K562 (cell line): ENCODE measurements around the gene CCNO. TPM values are rescaled to one million over a fixed set of nuclear protein-coding genes. Genes with fewer than 3 reads are reported as not detected.
A peak's percentile ranks its signal among the peaks of the same experiment; 100 is the strongest.

ENCODE experiments used
- ATAC-seq: fragments of 200-7000 bp; cut with Tn5 transposase; 3 replicates; pipeline ENCODE4 v1.9.1; 2020; ENCODE audit warnings: moderate library complexity
- BruUV-seq: library from RNA; stranded (reverse); fragments of 400-500 nt; replicated peaks from 2 replicates; lab custom pipeline; 2021; lab: Mats Ljungman, UMichigan
- CTCF ChIA-PET: fragments of 300-600 bp; formaldehyde crosslinking; extraction: SDS; loops from one replicate; lab custom pipeline; 2021; ENCODE audit warnings: low intra/inter-chr PET ratio; lab: Yijun Ruan, JAX
- POLR2A ChIA-PET: fragments of 300-600, 350-650 bp; sonication (Branson Sonifier 250); formaldehyde crosslinking; extraction: SDS; loops from one replicate; lab custom pipeline; 2021; ENCODE audit warnings: antibody characterized with exemption, inconsistent platforms; lab: Yijun Ruan, JAX
- DNase-seq, 4 experiments: peaks; one replicate each; pipeline versions ENCODE4 v3.0.0 to v3.0.0-alpha.2; 2011 to 2018; ENCODE audit warnings: low spot score in 3 of 4, mixed read lengths in 3 of 4; ENCODE audit errors: extremely low read depth in 1 of 4
- FAIRE-seq: peaks from 2 replicates; lab custom pipeline; 2011; peaks lifted over from hg19 to GRCh38; lab: Jason Lieb, UNC
- H2AFZ ChIP-seq: 2 replicates; pipeline ENCODE4 v1.6.0; 2011; ENCODE audit warnings: low read depth, low read length, control low read depth, inconsistent platforms
- H3K27ac ChIP-seq: fragments of 200-600 bp; 3 replicates; pipeline ENCODE4 v1.8.0; 2011; ENCODE audit warnings: low read depth, mild to moderate bottlenecking, control low read depth, inconsistent platforms, low read length, moderate library complexity, mixed read lengths; ENCODE audit errors: extremely low read depth
- H3K27me3 ChIP-seq, 2 experiments: fragments of 300-600 bp in 1 of 2; 2 replicates in 1 of 2; 3 replicates in 1 of 2; pipeline versions ENCODE4 v1.6.0 to v1.8.0; 2011; ENCODE audit warnings: inconsistent platforms in 2 of 2, low read length in 2 of 2, mild to moderate bottlenecking in 1 of 2, mixed read lengths in 1 of 2, moderate library complexity in 1 of 2; ENCODE audit not compliant: control insufficient read depth in 2 of 2, insufficient read depth in 2 of 2
- H3K36me3 ChIP-seq: fragments of 300-600 bp; 3 replicates; pipeline ENCODE4 v1.8.0; 2011; ENCODE audit warnings: mild to moderate bottlenecking, low read length, inconsistent platforms; ENCODE audit not compliant: control insufficient read depth, insufficient read depth
- H3K4me1 ChIP-seq, 2 experiments: fragments of 200-600 bp in 1 of 2; replicated peaks in 1 of 2; 2 replicates in 1 of 2; 3 replicates in 1 of 2; pipeline versions ENCODE4 v1.5.1 to v1.8.0; 2011; ENCODE audit warnings: inconsistent platforms in 2 of 2, low read length in 2 of 2, mild to moderate bottlenecking in 1 of 2, mixed read lengths in 1 of 2, moderate library complexity in 1 of 2; ENCODE audit not compliant: control insufficient read depth in 2 of 2, insufficient read depth in 2 of 2
- H3K4me2 ChIP-seq: 2 replicates; pipeline ENCODE4 v1.6.1; 2011; ENCODE audit warnings: low read length, control low read depth, inconsistent platforms, mixed read lengths; ENCODE audit not compliant: insufficient read depth
- H3K4me3 ChIP-seq: fragments of 200-600 bp; sonication (generic), shearing (Covaris generic); 2 replicates; pipeline ENCODE4 v1.5.1; 2016; ENCODE audit warnings: control low read depth, inconsistent platforms
- H3K79me2 ChIP-seq: fragments of 200-600 bp; 3 replicates; pipeline ENCODE4 v1.8.0; 2011; ENCODE audit warnings: low read length, inconsistent platforms; ENCODE audit not compliant: control insufficient read depth, insufficient read depth
- H3K9ac ChIP-seq, 2 experiments: 2 replicates each; pipeline versions ENCODE4 v1.6.0 to v1.6.1; 2011; ENCODE audit warnings: low read depth in 2 of 2, low read length in 2 of 2, control low read depth in 1 of 2, inconsistent platforms in 1 of 2, mild to moderate bottlenecking in 1 of 2, mixed read lengths in 1 of 2; ENCODE audit not compliant: insufficient read depth in 1 of 2
- H3K9me1 ChIP-seq: one replicate; pipeline ENCODE4 v1.6.0; 2011; ENCODE audit warnings: inconsistent platforms, mild to moderate bottlenecking, low read length, moderate library complexity; ENCODE audit not compliant: control insufficient read depth, insufficient read depth
- H3K9me3 ChIP-seq: replicated peaks from 2 replicates; pipeline ENCODE4 v1.5.1; 2011; ENCODE audit warnings: low read depth, low read length, inconsistent platforms; ENCODE audit not compliant: control insufficient read depth, insufficient read depth
- H4K20me1 ChIP-seq: replicated peaks from 2 replicates; pipeline ENCODE4 v1.6.1; 2011; ENCODE audit warnings: low read length, inconsistent platforms, mixed read lengths; ENCODE audit not compliant: control insufficient read depth, insufficient read depth
- GATA2 ChIP-seq: sonication (generic); formaldehyde crosslinking; IDR thresholded peaks from 2 replicates; pipeline ENCODE4 v1.4.0; 2020; ENCODE audit warnings: mild to moderate bottlenecking, missing genetic modification reagents
- NFIC ChIP-seq: fragments of 450-650 bp; IDR thresholded peaks from 2 replicates; pipeline ENCODE4 v1.6.1; 2017; ENCODE audit warnings: mild to moderate bottlenecking, inconsistent platforms
- PHTF2 ChIP-seq: fragments of 250-450 bp; sonication (Bioruptor Pico); IDR thresholded peaks from 2 replicates; pipeline ENCODE4 v1.5.0; 2021; ENCODE audit warnings: mild to moderate bottlenecking
- TARDBP ChIP-seq: fragments of 450-650 bp; IDR thresholded peaks from 2 replicates; pipeline ENCODE4 v1.6.1; 2016
- WGBS: fragments of 100-300 bp; shearing (Covaris generic); methylation state at CpG from one replicate; pipeline ENCODE4 v1.1.6; 2016; ENCODE audit warnings: low coverage, mixed read lengths; ENCODE audit not compliant: insufficient coverage; ENCODE audit errors: missing lambda C conversion rate; 5-methylcytosine and 5-hydroxymethylcytosine counted together
- in situ Hi-C: fragments of 300-500 bp; cut with MboI; formaldehyde crosslinking; loops from 4 replicates; pipeline ENCODE4 v1.15.0; 2018; ENCODE audit warnings: inconsistent platforms, mixed read lengths
- intact Hi-C: fragments of 100-400 bp; cut with micrococcal nuclease; formaldehyde crosslinking; loops from 2 replicates; pipeline ENCODE4 v1.14.2; 2022
- polyA plus RNA-seq, 8 experiments: library from polyadenylated mRNA; depleted of rRNA in 4 of 8; stranded (reverse) in 5 of 8; unstranded in 3 of 8; fragments of >200 nt; fragmentation: Nextera tagmentation in 2 of 8; fragmentation: Illumina TruSeq in 1 of 8; extraction: Ambion mirVana in 2 of 8; extraction: Trizol in 1 of 8; gene quantifications; 2 replicates each; pipeline versions ENCODE4 v1.2.1 to v1.2.3, GENCODE V29; 2011 to 2014; ENCODE audit warnings: inconsistent platforms in 1 of 8, missing spikeins in 1 of 8
- total RNA-seq, 7 experiments: library from RNA; depleted of rRNA in 6 of 7; stranded (reverse); fragments of >200 nt in 6 of 7; fragmentation: Illumina TruSeq in 2 of 7; extraction: Trizol in 2 of 7; gene quantifications; 2 replicates each; pipeline versions ENCODE4 v1.2.1 to v1.2.3, GENCODE V29; 2011 to 2021; ENCODE audit warnings: low replicate concordance in 1 of 7
- TF ChIP-seq, protein P1 (sequence below): fragments of 150-350 bp; IDR thresholded peaks from 2 replicates; pipeline ENCODE4 v1.6.1; 2014; ENCODE audit warnings: low read depth, mild to moderate bottlenecking, low read length, borderline replicate concordance

The CCNO gene
- total and polyA plus RNA-seq, 9 of the 15 experiments (the other 6 are each of a cell fraction or from before 2014, with no cell fraction given) = 0.08 to 3.1 (median 0.29) TPM

DNA sequence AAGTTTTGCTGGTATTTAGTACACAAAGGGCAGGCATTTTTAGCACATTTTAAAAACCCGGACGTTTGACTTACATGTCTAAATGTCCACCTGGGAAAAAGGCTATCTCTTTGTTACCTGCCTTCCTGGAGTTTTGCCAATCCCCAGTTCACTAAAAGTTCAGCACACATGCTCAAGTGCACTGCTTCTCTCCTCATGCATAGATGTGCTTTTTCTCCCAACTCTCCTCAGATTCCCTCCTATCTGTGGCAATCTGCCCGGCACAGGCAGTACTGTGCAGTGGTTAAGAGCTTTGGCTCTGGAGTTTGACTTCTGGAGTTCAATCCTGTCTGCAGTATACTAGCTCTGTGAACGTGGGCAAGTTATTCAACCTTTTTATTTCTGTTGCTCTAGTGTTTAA lies 8.3 kb upstream of the CCNO start:
- no peak overlapping the region for H3K27ac ChIP-seq
- FAIRE-seq (no peak), DNase-seq (peak in 1 of 4 experiments; percentile 28), ATAC-seq (peak; percentile 42; the same call in 1 of the 3 replicates)
- WGBS = 4% methylated on average over 4 of the region's 4 CpGs
- ChIA-PET POLR2A (interaction anchor here (0.6 kb wide), 1 partner anchor 473 kb away, joined by 3 read pairs; no protein-coding TSS in a partner anchor), CTCF (no interaction called here)
- H3K4me3 ChIP-seq = no peak overlapping the region
- in situ Hi-C loops (no loop called here), intact Hi-C loops (no loop called here)
- no peaks in the 10 kb centered on the region for H3K4me1 ChIP-seq
- no peak overlapping the region for H2AFZ ChIP-seq
- H3K9ac ChIP-seq = no peak overlapping the region
- TF ChIP-seq GATA2 (CRISPR knock-in tag) (peak; percentile 71), NFIC (peak; percentile 82), TARDBP (no peak), PHTF2 (no peak)
- TF ChIP-seq, protein P1, sequence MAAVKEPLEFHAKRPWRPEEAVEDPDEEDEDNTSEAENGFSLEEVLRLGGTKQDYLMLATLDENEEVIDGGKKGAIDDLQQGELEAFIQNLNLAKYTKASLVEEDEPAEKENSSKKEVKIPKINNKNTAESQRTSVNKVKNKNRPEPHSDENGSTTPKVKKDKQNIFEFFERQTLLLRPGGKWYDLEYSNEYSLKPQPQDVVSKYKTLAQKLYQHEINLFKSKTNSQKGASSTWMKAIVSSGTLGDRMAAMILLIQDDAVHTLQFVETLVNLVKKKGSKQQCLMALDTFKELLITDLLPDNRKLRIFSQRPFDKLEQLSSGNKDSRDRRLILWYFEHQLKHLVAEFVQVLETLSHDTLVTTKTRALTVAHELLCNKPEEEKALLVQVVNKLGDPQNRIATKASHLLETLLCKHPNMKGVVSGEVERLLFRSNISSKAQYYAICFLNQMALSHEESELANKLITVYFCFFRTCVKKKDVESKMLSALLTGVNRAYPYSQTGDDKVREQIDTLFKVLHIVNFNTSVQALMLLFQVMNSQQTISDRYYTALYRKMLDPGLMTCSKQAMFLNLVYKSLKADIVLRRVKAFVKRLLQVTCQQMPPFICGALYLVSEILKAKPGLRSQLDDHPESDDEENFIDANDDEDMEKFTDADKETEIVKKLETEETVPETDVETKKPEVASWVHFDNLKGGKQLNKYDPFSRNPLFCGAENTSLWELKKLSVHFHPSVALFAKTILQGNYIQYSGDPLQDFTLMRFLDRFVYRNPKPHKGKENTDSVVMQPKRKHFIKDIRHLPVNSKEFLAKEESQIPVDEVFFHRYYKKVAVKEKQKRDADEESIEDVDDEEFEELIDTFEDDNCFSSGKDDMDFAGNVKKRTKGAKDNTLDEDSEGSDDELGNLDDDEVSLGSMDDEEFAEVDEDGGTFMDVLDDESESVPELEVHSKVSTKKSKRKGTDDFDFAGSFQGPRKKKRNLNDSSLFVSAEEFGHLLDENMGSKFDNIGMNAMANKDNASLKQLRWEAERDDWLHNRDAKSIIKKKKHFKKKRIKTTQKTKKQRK = no peak
- no peaks in the 10 kb centered on the region for H4K20me1 ChIP-seq
- H3K79me2 ChIP-seq = no peaks in the 10 kb centered on the region
- no TSS peak for BruUV-seq
- no peak overlapping the region for H3K4me2 ChIP-seq
- H3K9me3 ChIP-seq = peaks cover 2% of the 10 kb centered on the region; the same call in 1 of the 2 replicates
- H3K9me1 ChIP-seq = no peaks in the 10 kb centered on the region
- H3K36me3 ChIP-seq = no peaks in the 10 kb centered on the region
- H3K27me3 ChIP-seq = peaks cover 5% of the 10 kb centered on the region in 2 experiments; a peak in 4 of 5 replicates
